SKM-1 (cell line): ENCODE data around the gene LMO1.

Experiments used
- DNase-seq: peaks from one replicate; lab custom pipeline; 2025; ENCODE audit not compliant: unreplicated experiment; lab: John Stamatoyannopoulos, UW

Gene LMO1

DNA sequence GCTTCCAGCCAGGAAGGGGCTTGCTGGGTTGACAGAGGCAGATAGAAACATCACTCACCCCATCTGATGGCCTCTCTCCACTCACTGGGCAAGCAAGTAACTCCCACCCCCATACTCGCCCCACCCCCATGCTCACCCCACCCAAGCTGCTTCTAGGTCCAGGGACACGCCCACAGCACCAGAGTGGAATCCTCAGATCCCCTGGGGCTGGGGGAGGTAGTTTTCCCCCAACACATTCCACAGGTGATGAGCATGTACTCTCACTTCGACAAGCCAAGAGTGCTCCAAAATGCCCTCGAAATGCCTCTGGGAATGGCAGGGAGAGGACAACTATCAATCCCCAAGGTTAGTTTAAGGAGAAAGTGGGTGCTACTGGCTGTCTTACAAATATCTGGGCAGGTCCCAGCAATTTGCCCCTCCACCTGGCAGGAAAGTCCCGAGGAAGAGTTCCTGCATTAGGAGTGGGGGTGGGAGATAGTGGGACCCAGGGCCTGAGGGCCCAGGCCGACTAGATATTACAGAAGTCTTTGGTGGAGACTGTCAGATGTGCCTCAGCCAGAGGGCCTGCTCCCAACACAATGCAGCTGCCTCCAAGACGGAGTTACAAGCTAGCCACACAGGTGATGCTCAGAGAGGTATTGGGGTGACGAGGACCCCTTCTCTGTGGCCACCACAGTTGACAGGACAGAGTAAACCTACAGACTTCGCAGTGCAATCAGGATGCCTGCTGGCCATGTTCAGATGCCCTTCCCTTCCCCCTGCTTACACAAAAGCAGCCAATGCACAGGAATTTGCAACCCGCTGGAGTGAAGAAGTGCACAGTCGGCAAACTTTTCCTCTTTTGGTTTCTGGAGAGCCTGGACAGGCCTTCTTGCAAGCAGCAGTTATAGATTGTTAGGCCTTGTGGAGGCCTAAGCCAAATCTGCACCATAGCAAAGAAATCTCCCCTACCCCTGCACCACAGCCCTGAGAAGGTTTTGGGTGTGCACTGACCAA, 2.9 kb upstream of the LMO1 start:
- DNase-seq, result no peak

DNA sequence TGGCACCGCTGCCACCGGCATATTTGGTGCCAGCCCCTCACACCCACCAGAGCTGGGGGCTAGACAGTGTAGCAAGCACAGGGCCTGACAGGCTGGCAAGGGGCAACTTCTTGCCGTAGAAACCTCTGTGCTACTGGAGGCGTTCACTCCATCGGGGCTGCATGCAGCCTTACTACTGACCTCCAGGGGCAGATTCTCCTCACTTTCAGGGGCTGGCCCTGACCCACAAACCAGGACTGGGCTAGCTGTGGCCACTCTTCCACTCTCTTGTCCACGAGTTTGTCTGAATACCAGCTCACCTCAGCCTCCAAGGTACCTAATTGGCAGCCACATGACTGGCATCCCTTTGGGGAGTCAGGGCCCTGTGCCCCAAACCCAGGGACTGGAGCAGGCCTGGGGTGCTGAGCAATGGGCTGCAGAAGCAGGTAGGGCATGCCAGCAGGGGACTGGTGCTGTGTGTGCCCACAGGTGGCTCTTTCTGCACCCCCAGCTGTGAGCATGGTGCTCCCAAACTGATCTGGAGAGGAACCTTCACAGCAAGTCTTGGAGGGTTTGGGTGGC, 2.1 kb upstream of the LMO1 start:
- DNase-seq, result no peak

DNA sequence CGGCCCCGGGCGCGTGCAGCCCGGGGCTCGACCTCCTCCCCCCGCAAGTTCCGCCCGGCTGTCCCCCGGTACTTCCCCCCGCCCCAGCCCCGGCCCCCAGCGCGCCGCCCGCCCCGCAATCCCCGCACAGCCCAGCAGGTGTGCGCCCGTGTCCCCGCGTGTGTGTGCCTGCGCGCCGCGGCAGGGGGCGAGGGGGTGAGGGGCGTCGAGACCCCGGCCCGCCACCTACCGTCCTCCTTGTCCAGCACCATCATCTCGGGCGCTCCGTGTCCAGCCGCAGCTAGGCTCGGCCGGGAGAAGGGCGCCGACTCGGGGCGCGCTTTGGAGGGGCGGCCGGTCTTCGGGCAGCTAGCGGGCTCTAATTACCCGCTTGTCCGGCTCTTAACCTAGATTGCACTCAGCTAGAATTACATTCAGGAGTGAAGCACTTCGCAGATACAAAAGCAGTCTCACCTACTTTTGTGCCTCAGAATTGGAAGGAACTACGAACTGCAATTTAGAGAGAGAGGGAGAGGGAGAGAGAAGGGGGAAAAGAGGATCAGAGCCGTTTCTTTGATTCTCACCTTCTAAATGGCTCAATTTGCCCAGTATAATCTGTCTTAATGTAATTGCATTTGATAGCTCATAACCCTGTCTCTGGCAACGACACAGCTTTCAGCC, 439 bp downstream of the LMO1 start:
- DNase-seq, result no peak

DNA sequence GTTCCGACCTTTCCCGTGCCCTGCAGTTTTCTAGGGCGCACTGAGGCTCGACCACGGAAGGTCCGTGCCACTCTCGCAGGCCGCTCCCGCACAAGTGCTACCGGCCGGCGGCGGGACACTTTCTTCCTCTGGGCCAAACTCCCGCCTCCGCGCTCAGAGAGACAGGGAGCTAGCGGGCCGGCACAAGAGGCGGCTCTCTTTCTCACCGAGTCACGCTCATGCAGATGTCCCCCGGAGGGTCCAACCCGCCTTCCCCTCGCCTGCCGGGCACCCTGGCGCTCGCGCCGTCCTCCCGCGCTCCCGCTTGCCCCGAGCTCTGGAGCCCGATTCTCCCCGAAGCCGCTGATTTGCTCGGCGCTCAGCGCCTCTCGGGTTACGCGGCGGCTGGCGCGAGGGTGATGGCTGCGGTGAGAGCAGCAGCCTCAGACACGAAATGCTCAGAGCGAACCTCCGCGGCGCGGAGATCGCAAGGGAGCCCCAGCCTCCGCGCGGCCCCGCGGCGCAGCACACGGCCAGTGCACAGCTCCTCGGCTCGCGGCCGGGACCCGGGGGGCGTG, 1.0 kb downstream of the LMO1 start:
- DNase-seq, result no peak

DNA sequence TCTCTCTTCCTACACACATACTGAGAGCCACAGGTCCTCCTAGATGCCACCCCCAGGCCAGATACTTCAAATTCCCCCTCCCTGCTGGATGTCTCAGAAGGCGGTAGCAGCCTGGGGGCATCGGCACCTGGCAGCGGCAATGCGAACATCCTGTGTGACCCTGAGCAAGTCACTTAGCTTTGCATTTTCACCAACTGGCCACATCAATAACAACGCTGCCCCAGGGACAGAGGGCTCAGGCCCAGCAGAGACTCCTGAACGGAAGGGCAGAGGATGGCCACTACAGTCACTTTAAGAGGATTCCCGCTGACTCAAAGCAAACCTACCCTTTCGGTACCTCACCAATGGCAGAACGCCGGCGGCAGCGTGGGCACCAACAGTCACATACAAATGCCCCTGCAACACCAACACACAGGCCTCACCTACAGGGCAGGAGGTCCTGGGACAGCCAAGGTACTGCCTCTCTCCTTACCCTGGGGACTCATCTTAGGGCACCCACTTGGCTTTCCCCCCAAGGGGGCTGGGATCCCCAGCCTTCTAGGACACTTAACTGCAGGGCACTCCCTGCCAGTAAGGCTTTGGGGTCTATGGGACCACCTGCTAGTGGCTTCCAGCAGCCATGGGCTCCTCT, 1.6 kb downstream of the LMO1 start:
- DNase-seq, result no peak

DNA sequence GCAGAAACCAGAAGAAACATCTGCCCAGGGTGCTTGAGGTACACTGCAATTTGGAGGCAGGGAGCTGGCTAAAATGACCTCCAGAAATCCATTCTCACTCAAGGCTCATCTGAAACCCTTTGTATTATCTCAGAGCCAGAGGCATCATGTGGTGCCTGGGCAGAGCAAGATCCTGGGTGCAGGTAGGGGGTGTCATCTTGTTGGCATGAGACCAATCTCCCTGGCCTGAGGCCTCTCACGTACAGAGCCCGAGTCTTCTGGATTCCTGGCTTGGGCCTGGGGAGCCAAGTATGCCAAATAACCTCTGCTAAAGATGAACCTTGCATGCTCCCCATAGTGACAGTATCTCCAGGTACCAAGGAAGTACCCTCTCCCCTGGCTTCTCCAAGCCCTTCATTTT, 2.4 kb downstream of the LMO1 start:
- DNase-seq, result no peak

DNA sequence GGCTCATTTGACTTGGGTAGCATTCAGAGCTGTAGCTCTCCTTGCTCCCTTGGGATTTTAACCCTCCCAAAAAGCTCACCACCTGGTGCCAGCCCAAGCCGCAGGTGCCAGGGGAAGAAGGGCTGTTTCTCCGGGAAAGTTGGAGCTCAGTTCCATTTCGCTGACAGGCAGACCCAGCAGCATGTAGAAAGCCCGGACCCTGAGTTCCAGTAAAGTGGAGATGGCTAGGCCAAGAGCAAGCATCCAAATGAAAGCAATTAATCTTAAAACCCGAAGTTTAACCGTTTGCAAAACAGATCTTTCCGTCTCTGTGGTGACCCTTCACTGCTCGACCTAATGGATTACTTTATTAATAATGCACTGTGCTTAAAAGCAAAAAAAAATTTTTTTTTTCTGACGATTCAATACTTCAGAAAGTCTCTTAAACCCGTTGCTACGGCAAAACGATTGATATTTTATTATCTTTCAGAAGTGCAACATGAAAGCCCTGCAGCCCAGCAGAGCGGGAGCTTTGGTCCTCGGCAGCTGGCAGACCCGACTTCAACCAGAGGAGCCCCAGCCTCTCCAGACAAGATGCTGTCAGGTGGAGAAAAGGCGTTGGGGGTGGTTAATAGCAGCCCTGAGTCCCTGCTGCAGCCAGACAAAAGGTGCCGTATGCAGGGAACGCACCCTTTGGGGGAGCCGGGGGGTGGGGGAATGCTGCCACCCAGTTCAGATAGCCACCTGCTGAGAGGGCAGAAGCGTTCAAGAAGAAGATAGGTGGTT, 3.3 kb downstream of the LMO1 start:
- DNase-seq, result no peak

DNA sequence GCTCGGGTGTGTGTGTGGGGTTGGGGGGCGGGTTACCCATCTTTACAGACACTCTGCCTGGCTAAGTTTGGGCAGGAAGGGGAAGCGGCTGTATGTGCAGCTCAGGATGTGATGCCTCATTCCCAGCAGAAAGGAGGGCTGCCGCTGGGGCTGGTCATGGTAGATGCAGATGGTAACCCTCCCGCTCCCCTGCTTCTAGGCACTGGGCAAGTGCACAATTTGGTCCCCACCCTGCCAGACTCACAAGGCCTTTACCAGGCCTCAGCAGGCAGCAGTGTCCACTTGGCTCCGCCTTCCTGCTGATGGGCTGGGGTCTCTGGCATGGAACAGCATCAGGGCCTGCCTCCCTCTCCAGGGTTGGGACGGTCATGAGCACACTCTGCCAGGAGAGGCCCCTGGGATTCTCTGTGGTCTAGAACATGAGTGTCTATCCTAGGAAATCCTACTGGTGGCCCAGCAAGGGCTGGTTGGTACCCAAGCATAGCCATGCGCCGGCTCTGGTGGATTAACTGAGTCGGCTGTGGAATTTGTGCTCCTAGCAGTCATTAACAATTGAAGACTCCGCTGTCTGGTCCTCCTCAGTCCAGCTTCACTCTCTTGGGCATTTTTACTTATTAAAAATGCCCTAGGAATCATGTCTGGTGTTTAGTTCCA, 4.2 kb downstream of the LMO1 start:
- no peak for DNase-seq

DNA sequence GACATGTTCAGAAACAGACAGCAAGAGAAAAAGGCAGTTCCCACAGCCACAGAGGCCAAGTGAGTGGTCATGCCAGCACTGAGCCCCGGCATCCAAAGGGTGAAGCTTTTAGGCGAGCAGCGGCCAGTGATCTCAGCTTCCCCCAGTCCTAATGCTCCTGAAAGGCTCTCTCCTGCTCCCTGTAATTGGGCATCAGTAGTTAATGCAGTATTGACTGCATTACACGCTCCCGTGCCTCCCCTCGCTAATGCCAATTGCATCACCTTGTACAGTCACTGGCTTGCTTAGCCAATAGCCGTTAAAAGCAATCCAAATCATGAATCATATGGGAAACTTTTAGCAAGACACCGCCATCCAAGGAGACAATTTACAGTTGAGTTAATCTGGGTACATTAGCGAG, 4.9 kb downstream of the LMO1 start:
- no peak for DNase-seq

DNA sequence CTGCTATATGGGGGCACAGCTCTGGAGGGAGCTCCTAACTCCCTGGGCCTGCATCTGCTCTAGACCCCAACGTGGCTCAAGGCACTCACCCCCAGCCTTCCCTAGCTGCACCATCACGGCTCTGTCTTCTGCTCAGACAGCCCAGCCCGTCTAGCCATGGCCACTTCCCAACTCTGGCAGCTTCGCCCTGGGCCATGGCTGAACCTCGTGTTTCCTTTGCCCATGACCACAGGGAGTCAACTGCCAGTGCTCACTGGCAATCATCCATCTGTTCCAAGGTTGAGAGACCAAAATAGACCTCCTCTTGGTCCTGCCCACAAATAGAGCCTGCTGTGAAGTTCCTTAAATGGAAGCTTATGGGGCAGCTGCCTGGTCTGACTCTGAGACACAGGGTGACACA, 5.4 kb downstream of the LMO1 start:
- DNase-seq, result no peak

DNA sequence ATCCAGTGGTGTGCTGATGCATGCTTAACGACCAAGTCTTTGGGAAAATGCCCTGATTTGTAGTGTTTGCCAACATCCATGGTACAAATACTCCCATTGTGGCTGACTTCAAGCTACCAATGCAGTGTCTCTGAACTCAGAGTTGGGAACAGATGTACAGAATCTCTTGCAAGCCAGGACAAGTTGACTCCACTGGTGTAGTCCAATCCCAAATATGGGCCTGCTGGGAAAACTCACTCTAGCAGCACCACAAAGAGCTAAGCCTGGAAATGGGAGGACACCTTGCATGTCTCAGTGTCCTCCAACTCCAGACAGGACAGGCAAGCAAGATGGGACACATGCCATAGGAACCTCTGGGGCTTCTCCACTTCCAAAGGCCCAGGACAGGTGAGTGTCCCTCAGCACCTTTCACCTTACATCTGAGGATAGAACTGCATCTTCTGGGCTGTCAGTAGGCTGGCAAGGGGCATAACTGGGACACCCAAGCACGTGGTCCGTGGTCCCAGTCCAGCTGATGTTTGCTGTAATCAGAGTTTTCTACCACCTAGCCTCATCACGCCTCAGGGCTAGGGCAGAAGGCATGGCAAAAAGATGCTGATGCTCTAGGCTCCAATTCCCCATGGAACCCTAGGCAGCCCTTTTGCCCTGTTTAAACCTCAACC, 6.5 kb downstream of the LMO1 start:
- DNase-seq, result no peak

DNA sequence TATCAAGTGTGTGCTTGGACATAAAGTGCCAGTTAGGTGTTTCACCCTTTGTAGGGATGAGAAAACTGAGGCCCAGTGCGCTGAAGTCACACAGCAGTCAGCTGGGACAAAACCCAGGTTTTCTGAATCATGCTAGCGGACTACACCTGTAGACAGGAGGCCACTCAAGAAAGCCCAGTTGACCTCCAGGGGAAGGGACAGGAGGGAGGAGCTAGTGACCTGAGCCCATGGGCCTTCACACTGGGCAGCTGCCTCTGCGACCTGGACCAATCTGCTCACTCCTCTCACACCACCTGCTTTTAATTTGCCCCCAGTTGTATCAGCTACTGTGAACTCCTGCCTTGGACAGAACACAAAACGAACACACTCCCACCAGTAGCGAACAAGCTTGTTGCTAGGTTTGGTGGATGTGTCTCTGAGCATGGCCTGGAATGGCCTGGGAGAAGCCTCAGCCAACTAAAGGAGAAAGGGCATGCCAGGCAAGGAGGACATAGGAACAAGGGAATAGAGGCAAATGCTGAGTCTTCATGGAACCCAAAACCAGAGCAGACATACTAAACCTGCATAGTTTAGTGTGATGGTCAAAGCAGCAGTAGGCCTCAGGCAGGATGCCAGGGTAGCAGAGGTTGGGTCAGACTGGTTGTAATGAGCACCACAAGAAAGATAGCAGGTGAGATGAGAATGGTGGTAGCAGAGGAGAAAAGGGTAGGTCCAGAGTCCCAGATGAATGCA, 7.2 kb downstream of the LMO1 start:
- DNase-seq, result no peak

DNA sequence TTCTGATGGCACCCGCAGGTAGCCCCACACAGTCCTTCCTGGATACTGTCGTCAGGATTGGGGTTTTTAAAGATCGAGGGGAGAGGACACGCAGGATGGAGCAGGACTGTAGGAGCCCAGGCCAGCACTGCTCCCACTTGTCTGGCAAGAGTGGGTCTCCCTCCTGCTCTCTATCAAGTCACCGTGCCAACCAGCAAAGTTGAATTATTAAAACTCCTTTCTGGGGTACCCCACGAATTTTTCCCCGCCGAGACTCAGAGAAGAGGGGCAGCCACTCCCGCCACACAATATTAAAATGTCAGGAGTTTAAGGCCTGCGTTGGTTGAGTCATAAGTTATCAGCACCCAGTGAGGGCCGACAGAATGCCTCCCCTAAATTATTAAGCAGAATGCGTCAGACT, 10.1 kb downstream of the LMO1 start:
- DNase-seq, result no peak

DNA sequence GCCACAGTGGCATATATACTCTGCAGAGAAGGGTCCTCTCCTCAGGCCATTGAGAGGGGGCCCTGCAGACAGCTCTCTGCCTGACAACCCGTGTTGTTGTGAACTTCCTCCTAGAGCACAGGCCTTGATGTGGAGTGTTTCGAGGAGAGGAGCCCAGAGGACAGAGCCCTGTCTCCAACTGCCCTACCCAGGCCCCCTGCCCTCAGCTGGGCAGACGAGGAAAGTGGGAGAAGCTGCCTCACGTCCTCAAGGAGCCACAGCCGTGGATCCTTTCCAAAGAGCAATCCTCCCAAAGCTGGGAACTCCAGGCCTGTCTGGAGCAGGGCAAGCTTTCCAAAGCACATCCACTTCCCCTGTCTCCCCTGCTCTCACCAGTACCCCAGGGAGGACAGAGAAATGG, 10.7 kb downstream of the LMO1 start:
- no peak for DNase-seq

DNA sequence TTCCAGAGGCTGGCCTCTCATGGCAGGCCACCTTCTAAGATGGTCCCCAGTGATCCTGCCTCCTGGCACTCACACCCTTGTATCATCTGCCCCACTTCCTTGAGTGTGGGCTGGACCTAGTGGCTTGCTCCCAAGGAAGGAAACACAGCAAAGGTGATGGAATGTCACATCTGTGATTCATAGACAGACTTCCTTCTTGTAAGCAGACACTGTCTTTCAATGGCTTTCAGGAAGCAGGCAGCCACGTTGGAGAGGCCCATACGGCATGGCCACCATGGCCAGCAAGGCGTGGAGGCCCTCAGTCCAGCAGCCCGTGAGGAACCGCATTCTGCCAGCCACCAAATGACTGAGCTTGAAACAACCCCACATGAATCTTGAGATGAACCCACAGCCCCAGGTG, 11.3 kb downstream of the LMO1 start:
- DNase-seq, result no peak

DNA sequence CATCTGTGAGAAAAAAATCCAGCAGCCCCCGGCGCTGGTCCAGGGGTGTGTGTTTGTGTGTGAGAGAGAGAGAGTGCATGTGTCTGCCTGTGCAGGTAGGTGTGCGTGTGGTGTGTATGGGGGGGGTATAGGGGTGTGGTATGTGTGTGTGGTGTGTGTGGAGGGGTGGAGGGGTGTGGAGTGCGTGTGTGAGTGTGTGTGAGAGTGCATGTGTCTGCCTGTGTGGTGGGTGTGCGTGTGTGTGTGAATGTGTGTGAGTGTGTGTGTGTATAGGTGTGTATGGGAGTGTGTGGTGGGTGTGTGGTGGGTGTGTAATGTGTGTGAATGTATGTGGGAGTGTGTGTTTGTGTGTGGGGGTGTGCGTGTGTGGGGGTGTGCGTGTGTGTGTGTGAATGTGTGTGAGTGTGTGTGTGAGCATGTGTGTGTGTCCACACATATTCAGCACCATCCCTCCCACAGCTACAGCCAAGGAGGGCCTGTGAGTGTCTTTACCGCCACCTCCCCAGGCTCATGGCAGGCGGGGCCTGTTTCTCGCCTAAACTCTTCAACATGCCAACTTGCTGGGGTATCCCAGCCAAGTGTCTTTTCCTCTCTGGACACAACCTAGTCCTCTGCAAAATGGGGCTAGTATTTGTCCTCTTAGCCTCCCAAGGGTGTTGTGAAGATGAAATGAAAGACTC, 11.9 kb downstream of the LMO1 start:
- DNase-seq, result no peak

DNA sequence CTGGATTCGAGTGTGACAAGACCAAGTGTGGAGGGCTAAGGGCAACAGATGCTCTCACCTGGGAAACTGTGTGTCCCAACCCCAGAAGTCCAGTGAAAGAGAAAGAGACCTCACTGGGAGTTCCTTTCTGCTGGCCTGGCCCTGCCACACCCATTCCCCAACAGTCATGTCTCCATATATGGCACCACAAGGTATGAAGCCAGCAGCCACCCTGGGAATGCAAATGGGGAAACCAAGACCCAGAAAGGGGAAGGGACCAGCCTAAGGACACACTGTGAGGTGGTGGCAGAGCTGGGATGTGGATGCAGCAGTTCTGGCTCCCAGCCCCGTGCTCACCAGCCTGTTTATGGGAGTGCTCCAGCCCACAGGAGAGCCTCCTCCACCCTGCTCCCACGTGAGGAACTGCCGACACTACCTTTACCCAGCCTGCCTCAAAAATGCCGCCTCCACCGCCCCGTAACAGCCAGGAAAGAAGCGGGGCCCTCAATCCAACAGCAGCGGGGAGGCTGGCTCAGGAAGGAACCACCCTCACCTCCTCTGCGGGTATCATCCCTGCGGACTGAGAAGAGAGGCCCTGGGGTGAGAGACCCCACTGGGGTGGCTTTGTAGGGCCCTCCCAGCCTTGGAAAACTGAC, 12.6 kb downstream of the LMO1 start:
- no peak for DNase-seq

DNA sequence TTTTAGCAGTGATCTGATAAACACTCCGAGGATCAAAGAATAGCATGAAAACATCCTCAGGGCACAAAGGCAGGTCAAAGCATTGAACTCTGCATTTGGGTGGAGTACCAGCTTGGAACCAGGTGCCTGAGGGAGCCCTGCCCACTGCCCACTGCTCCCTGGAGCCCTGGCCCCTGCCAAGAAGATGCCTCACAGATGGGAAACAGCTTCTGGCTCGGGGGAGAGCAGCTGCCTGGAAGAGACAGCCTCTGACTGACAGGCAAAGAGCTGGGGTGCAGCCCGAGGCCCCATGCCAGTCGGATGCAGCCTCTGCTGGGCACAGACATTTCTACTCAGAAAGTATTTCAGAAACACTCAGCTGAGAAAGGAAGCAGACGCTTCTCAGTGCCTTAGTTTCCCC, 13.2 kb downstream of the LMO1 start:
- DNase-seq, result no peak
